PC-3 (cell line): ENCODE data around the gene CCNC.

Source experiments
- CTCF ChIP-seq: fragments of 300-600 bp; sonication (generic); conservative IDR thresholded peaks from 2 replicates; pipeline ENCODE4 v1.5.1; 2017; ENCODE audit warnings: antibody characterized with exemption, low read depth, mild to moderate bottlenecking, low read length
- EZH2 ChIP-seq: fragments of 300-600 bp; sonication (generic); IDR thresholded peaks from one replicate; pipeline ENCODE4 v1.6.1; 2017; ENCODE audit warnings: antibody characterized with exemption, mild to moderate bottlenecking, low read length; ENCODE audit not compliant: unreplicated experiment
- EZH2phosphoT487 ChIP-seq: fragments of 300-600 bp; sonication (generic); IDR thresholded peaks from 2 replicates; pipeline ENCODE4 v1.6.1; 2018; ENCODE audit warnings: mild to moderate bottlenecking, antibody characterized with exemption, low read length, borderline replicate concordance

- TF ChIP-seq CTCF (no peak), EZH2 (no peak), EZH2phosphoT487 (no peak)
These were observed 19.8 kb downstream of the CCNC start for GRCh38 chr6:99548706-99549105.
